HG02588 (cell line): ENCODE data around the gene RBMX.

Experiments used
- ATAC-seq: cut with Tn5 transposase; IDR thresholded peaks from one replicate; pipeline ENCODE4 v1.9.1; 2021; ENCODE audit warnings: mild to moderate bottlenecking, moderate library complexity; ENCODE audit not compliant: unreplicated experiment

The RBMX gene

DNA sequence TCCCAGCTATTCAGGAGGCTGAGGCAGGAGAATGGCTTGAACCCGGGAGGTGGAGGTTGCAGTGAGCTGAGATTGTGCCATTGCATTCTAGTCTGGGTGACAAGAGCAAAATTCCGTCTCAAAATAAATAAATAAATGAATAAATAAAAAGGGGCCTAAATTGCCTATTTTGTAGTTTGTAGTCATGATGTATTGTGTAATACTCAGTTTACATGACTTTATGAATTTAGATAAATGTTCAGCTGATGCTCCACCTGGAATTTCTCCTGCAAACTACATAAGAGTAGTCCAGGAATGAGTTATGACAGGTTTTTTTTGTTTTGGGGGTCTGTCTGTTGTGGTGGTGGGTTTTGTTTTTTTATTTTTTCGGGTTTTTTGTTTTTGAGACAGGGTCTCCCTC is 31.1 kb downstream of the RBMX start:
- ATAC-seq: no peak

DNA sequence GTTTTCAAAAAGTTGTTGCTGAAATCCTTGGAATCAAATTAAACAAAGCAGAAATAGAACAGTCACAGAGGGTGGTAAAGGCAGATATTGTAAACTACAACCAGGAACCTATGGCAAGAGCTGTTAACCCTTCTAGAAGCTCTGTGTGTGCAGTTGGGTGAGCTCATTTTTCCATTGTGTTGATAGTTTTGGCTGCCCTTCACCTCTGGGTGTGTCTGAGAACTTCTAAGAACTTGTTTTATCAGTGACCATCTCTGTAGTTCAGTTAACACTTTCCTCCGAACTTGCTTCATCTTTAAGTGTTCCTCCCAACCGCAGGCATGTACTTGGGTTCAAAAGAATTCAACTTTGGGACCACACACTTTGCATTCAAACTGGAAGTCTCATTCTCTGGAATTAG is 32.7 kb downstream of the RBMX start:
- no peak for ATAC-seq

DNA sequence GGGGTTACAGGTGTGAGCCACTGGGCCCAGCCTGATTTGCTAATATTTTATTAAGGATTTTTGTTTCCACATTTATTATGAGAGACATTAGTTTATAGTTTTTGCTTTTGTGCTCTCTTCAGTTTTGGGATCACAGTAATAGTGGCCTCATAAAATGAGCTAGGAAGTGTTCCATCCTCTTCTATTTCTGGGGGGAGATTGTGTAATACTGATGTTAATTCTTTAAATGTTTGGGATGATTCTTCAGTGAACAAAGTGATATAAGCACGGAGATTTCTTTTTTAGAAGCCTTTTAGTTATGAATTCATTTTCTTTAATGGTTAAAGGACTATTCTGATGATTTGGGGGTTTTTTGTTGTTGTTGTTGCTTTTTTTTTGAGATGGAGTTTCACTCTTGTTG is 41.3 kb downstream of the RBMX start:
- ATAC-seq: no peak

DNA sequence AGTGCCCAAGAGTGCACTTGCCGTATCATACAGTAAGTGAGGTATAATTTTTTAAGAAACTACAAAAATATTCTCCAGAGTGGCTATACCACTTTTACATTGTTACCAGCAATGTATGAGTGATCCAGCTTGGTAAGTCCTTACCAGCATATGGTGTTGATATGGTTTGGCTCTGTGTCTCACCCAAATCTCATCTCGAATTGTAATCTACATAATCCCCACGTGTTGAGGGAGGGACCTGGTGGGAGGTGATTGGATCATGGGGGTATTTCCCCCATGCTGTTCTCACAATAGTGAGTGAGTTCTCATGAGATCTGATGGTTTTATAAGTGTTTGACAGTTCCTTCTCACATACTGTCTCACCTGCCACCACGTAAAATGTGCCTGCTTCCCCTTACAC is 44.8 kb downstream of the RBMX start:
- ATAC-seq: no peak

DNA sequence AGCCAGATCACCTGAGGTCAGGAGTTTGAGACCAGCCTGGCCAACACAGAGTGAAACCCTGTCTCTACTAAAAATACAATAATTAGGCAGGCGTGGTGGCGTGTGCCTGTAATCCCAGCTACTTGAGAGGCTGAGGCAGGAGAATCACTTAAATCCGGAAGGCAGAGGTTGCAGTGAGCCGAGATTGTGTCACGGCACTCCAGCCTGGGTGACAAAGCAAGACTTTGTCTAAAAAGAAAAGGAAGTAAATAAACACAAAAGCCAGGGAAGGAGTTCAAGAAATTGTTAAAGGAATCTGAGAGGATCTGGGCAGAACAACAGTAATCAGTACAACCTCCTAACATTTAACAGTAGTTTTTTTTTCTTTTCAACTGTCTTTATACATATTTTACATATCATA is 51.1 kb downstream of the RBMX start:
- no peak for ATAC-seq

DNA sequence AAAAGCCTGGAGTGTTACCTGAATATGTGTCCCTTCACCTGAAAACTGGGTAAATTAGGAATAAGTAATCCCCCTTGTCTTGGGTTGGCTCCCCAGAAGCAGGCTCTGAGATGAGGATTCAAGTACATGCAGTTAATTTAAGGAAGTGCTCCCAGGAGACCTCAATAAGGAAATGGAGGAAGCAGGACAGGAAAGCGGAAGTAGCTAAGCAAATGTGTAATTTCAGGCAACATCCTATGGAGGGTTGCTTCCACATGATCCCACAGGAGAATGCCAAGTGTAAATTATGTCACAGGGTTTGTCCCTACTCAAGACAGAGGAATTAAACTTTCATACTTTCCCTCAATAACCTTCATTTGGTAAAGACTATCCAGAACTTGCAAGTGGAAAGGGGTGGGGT is 51.7 kb downstream of the RBMX start:
- ATAC-seq: no peak

DNA sequence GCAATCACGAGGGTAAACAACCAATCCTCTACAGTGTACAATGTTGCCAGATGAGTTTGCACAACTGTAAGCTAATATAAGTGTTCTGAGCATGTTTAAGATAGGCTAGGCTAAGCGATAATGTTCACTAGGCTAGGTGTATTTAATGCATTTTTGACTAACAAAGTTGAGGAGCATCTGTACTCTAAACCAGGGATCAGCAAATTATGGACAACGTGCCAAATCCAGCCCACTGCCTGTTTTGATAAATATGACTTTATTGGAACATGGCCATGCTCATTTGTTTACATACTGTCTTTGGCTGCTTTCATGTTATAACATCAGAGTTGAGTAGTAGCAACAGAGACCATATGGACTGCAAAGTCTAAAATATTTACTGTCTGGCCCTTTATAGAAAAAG is 53.5 kb downstream of the RBMX start:
- no peak for ATAC-seq

DNA sequence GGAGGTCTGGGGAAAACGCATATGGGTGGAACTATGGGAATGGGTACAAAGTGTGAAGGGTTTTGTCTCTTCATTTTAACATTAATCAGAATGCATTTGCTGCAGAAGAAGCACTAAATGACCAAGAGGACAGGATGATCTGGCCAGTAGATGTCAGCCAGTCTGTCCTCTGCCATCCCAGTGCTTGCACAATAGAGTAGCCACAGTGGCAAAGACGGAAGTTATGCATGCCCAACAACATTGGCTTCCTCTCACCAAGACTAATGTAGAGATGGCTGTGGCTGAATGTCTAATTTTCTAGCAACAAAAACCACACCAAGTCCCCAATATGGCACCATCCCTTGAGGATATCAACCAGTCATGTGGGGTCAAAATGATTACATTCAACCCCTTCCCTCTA is 54.8 kb downstream of the RBMX start:
- ATAC-seq: no peak
